ENCODE data around the gene CA10. TPM values are rescaled to one million over a fixed set of nuclear protein-coding genes. Genes with fewer than 3 reads are reported as not detected.

Gene CA10
- total and polyA plus RNA-seq, 11 donors: not detected

GRCh38 chr17:51604299-51605020 lies 554.1 kb downstream of the CA10 start:
- H3K4me1 ChIP-seq: peaks cover 0 to 4% (median 0%) of the 10 kb centered on the region in 12 donors
- TF ChIP-seq CTCF (IDR thresholded peaks at IDR 0.05) (no peak), POLR2A (IDR thresholded peaks at IDR 0.05) (no peak)
- intact Hi-C loops (cut with DNase I): loop anchor here in 1 of 10 donors (10.0 kb wide), 1 partner anchor 70 kb away; no protein-coding TSS in a partner anchor
- no peaks in the 10 kb centered on the region for H3K36me3 ChIP-seq
- H3K4me3 ChIP-seq: no peak overlapping the region
- no peaks in the 10 kb centered on the region for H3K9me3 ChIP-seq
- 19 to 28% (median 23%) methylated on average over 2 of the region's 2 CpGs for WGBS, 4 donors
- peak; percentile 38 to 78 (median 52) for ATAC-seq
- no peak overlapping the region for H3K27ac ChIP-seq
- no peak for DNase-seq
- H3K27me3 ChIP-seq: no peaks in the 10 kb centered on the region

DNA sequence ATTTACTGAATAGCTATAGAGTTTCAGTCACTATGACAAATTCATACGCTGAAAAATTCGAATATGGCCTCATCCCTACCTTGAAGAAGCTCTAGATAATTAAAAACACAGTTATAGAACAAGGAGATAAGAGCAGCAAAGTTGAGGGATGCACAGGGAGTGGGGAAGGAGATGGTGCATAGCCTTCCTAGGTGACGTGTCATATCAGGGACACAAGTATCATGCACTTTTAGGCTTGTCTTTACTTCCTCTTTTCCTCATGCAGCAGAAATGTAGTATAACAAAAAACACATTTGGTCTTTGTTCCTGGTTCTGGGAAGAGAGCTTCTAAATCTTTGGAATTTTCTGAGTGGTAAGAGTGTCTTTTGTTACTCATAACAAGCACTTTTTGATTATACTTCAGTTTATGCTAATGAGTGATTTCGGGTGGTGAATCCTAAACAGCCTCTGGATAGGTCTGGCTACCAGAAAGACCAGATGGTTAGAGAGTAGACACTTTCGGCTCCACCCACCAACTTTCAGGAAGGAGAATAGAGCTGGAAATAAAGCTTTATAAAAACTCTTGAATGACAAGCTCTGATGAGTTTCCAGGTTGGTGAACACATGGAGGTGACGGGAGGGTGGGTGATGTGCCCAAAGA lies 556.8 kb downstream of the CA10 start:
- WGBS, 4 donors: 82 to 87% (median 84%) methylated on average over 6 of the region's 6 CpGs
- DNase-seq: no peak
- intact Hi-C loops (cut with DNase I): loop anchor here in 1 of 10 donors (10.0 kb wide), 1 partner anchor 73 kb away; no protein-coding TSS in a partner anchor
- TF ChIP-seq POLR2A (IDR thresholded peaks at IDR 0.05) (no peak), CTCF (IDR thresholded peaks at IDR 0.05) (no peak)
- no peaks in the 10 kb centered on the region for H3K36me3 ChIP-seq
- H3K27ac ChIP-seq: no peak overlapping the region
- H3K4me3 ChIP-seq: no peak overlapping the region
- ATAC-seq: no peak
- H3K4me1 ChIP-seq: peaks cover 0 to 4% (median 0%) of the 10 kb centered on the region in 12 donors
- H3K9me3 ChIP-seq: no peaks in the 10 kb centered on the region
- peaks cover 0 to 2% (median 0%) of the 10 kb centered on the region in 9 donors for H3K27me3 ChIP-seq

DNA sequence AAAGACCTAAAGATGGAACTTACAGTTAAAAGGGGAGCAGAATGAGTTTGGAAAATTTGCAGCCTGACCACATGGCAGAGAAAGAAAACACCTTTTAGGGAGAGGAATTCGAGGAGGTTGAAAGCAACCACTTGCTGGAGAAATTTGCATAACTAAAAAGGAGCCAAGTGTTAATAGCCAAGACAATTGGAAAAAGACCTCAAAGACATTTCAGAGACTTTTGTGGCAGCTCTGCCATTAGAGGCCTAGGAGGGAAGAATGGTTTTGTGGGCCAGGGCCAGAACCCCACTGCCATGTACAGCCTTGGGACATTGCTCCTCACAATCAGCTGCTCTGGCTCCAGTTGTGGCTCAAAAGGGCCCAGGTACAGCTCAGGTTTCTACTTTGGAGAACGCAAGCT lies 559.7 kb downstream of the CA10 start:
- Histone ChIP-seq H3K27ac (no peak overlapping the region), H3K4me1 (no peaks in the 10 kb centered on the region), H3K9me3 (no peaks in the 10 kb centered on the region), H3K36me3 (no peaks in the 10 kb centered on the region), H3K4me3 (no peak overlapping the region), H3K27me3 (peaks cover 0 to 2% (median 0%) of the 10 kb centered on the region in 9 donors)
- DNase-seq (no peak), ATAC-seq (no peak)
- intact Hi-C loops (cut with DNase I): loop anchor here in 1 of 10 donors (10.0 kb wide), 1 partner anchor 46 kb away; no protein-coding TSS in a partner anchor
- WGBS, 4 donors: 67 to 80% (median 77%) methylated on average over 2 of the region's 2 CpGs
- TF ChIP-seq POLR2A (IDR thresholded peaks at IDR 0.05): no peak
- TF ChIP-seq CTCF (IDR thresholded peaks at IDR 0.05): no peak

GRCh38 chr17:51597345-51597744 lies 561.2 kb downstream of the CA10 start:
- DNase-seq (no peak), ATAC-seq (no peak)
- Histone ChIP-seq H3K27ac (no peak overlapping the region), H3K27me3 (peaks cover 0 to 2% (median 0%) of the 10 kb centered on the region in 9 donors), H3K4me1 (no peaks in the 10 kb centered on the region), H3K36me3 (no peaks in the 10 kb centered on the region), H3K4me3 (no peak overlapping the region), H3K9me3 (no peaks in the 10 kb centered on the region)
- intact Hi-C loops (cut with DNase I): loop anchor here in 1 of 10 donors (10.0 kb wide), 1 partner anchor 47 kb away; no protein-coding TSS in a partner anchor
- TF ChIP-seq POLR2A (IDR thresholded peaks at IDR 0.05): no peak
- TF ChIP-seq CTCF (IDR thresholded peaks at IDR 0.05): no peak
- 91 to 95% (median 94%) methylated on average over 4 of the region's 4 CpGs for WGBS, 4 donors

Data from heart left ventricle (tissue), 16 donors.